Loucy (cell line): ENCODE results near the gene ADAMTS2.

Experiments used
- H2AFZ ChIP-seq: fragments of 200-600 bp; sonication (generic); 2 replicates; pipeline ENCODE4 v1.6.0; 2016; ENCODE audit warnings: antibody characterized with exemption, mild to moderate bottlenecking, low read length, moderate library complexity
- H3F3A ChIP-seq: fragments of 200-600 bp; 2 replicates; pipeline ENCODE4 v1.6.0; 2016; ENCODE audit warnings: antibody characterized with exemption, low read depth, mild to moderate bottlenecking
- H3K27me3 ChIP-seq: fragments of 200-600 bp; sonication (generic); 2 replicates; pipeline ENCODE4 v1.6.1; 2014; ENCODE audit warnings: low read length, mild to moderate bottlenecking; ENCODE audit not compliant: insufficient read depth, poor library complexity, severe bottlenecking
- H3K36me3 ChIP-seq: fragments of 200-600 bp; sonication (generic); 2 replicates; pipeline ENCODE4 v1.6.1; 2016; ENCODE audit warnings: low read length; ENCODE audit not compliant: insufficient read depth
- H3K4me1 ChIP-seq: fragments of 200-600 bp; sonication (generic); 2 replicates; pipeline ENCODE4 v1.5.1; 2014; ENCODE audit warnings: low read length, mild to moderate bottlenecking; ENCODE audit not compliant: insufficient read depth, poor library complexity, severe bottlenecking
- H3K4me2 ChIP-seq: fragments of 200-600 bp; sonication (generic); 2 replicates; pipeline ENCODE4 v1.6.0; 2014; ENCODE audit warnings: antibody characterized with exemption, low read length, low read depth, mild to moderate bottlenecking; ENCODE audit not compliant: poor library complexity, severe bottlenecking
- H3K4me3 ChIP-seq: fragments of 200-600 bp; sonication (generic); 2 replicates; pipeline ENCODE4 v1.5.1; 2014; ENCODE audit warnings: low read length, mild to moderate bottlenecking, mixed read lengths; ENCODE audit not compliant: poor library complexity, severe bottlenecking
- H3K79me2 ChIP-seq: fragments of 200-600 bp; sonication (generic); 2 replicates; pipeline ENCODE4 v1.6.1; 2014; ENCODE audit warnings: low read length; ENCODE audit not compliant: insufficient read depth
- H3K9ac ChIP-seq: fragments of 200-600 bp; sonication (generic); 2 replicates; pipeline ENCODE4 v1.6.0; 2014; ENCODE audit warnings: mild to moderate bottlenecking, low read depth, low read length, moderate library complexity; ENCODE audit not compliant: poor library complexity, severe bottlenecking
- H3K9me2 ChIP-seq: fragments of 200-600 bp; sonication (generic); replicated peaks from 2 replicates; pipeline ENCODE4 v1.6.1; 2016; ENCODE audit warnings: low read depth, low read length, mixed read lengths
- H3K9me3 ChIP-seq: fragments of 200-600 bp; sonication (generic); 2 replicates; pipeline ENCODE4 v1.6.1; 2014; ENCODE audit warnings: mild to moderate bottlenecking, antibody characterized with exemption, low read length, low read depth; ENCODE audit not compliant: insufficient read depth
- H4K20me1 ChIP-seq: fragments of 200-600 bp; sonication (generic); 2 replicates; pipeline ENCODE4 v1.6.0; 2014; ENCODE audit warnings: antibody characterized with exemption, low read length, mild to moderate bottlenecking; ENCODE audit not compliant: insufficient read depth, poor library complexity, severe bottlenecking
- CTCF ChIP-seq: fragments of 200-600 bp; sonication (generic); conservative IDR thresholded peaks from 2 replicates; pipeline ENCODE4 v1.5.1; 2014; ENCODE audit warnings: mild to moderate bottlenecking, antibody characterized with exemption, low read length
- EZH2phosphoT487 ChIP-seq: fragments of 200-600 bp; IDR thresholded peaks from 2 replicates; pipeline ENCODE4 v1.6.1; 2018; ENCODE audit warnings: antibody characterized with exemption, mild to moderate bottlenecking, moderate library complexity, borderline replicate concordance

ADAMTS2 gene

GRCh38 chr5:179301376-179301775, 43.9 kb downstream of the ADAMTS2 start:
- Histone ChIP-seq H3F3A (no peaks in the 10 kb centered on the region), H3K4me1 (no peaks in the 10 kb centered on the region), H3K27me3 (no peaks in the 10 kb centered on the region), H3K79me2 (no peaks in the 10 kb centered on the region), H3K9me3 (no peaks in the 10 kb centered on the region), H3K36me3 (no peaks in the 10 kb centered on the region), H3K9ac (no peak overlapping the region), H2AFZ (no peak overlapping the region), H3K4me3 (no peak overlapping the region), H3K4me2 (no peak overlapping the region), H4K20me1 (no peaks in the 10 kb centered on the region), H3K9me2 (no peaks in the 10 kb centered on the region)
- TF ChIP-seq CTCF = no peak
- TF ChIP-seq EZH2phosphoT487 = no peak

- Histone ChIP-seq H4K20me1 (no peaks in the 10 kb centered on the region), H3K36me3 (no peaks in the 10 kb centered on the region), H3K79me2 (no peaks in the 10 kb centered on the region), H3K9me2 (no peaks in the 10 kb centered on the region), H3K4me1 (no peaks in the 10 kb centered on the region), H3K9me3 (no peaks in the 10 kb centered on the region), H3F3A (no peaks in the 10 kb centered on the region), H3K27me3 (no peaks in the 10 kb centered on the region), H3K9ac (no peak overlapping the region), H3K4me3 (no peak overlapping the region), H2AFZ (no peak overlapping the region), H3K4me2 (no peak overlapping the region)
- TF ChIP-seq EZH2phosphoT487 (no peak), CTCF (no peak)
Measured at GRCh38 chr5:179300581-179301180, 44.6 kb downstream of the ADAMTS2 start.

- Histone ChIP-seq H3K9me3 (no peaks in the 10 kb centered on the region), H3K36me3 (no peaks in the 10 kb centered on the region), H3K9me2 (no peaks in the 10 kb centered on the region), H3F3A (no peaks in the 10 kb centered on the region), H3K27me3 (no peaks in the 10 kb centered on the region), H3K79me2 (no peaks in the 10 kb centered on the region), H3K4me1 (no peaks in the 10 kb centered on the region), H3K9ac (no peak overlapping the region), H4K20me1 (no peaks in the 10 kb centered on the region), H3K4me3 (no peak overlapping the region), H2AFZ (no peak overlapping the region), H3K4me2 (no peak overlapping the region)
- TF ChIP-seq CTCF (no peak), EZH2phosphoT487 (no peak)
Measured at GRCh38 chr5:179298181-179298993, 46.9 kb downstream of the ADAMTS2 start.
